Measurements from ENCODE around the gene TGFBR2.
"Not testable (repeated sequence)": the region's sequence is repeated elsewhere in the genome, so short reads cannot be mapped to it uniquely, and the experiment has no call there.

The TGFBR2 gene

GRCh38 chr3:30657914-30658313 is 51.5 kb downstream of the TGFBR2 start:
- DNase-seq (ENCODE audit: low read depth) = peak; percentile 49

- peak; percentile 83 for DNase-seq (ENCODE audit: low read depth)
Measured at GRCh38 chr3:30658328-30659052, 52.1 kb downstream of the TGFBR2 start.

GRCh38 chr3:30659270-30660130 is 53.1 kb downstream of the TGFBR2 start:
- peak; percentile 97 for DNase-seq (ENCODE audit: low read depth)

- DNase-seq (ENCODE audit: low read depth) = no peak
Measured at GRCh38 chr3:30660136-30660535, 53.7 kb downstream of the TGFBR2 start.

GRCh38 chr3:30660656-30661055 is 54.3 kb downstream of the TGFBR2 start:
- no peak for DNase-seq (ENCODE audit: low read depth)

GRCh38 chr3:30661098-30661873 is 54.9 kb downstream of the TGFBR2 start:
- no peak for DNase-seq (ENCODE audit: low read depth)

- no peak for DNase-seq (ENCODE audit: low read depth)
Measured at GRCh38 chr3:30662836-30663235, 56.4 kb downstream of the TGFBR2 start.

- no peak for DNase-seq (ENCODE audit: low read depth)
Measured at GRCh38 chr3:30663533-30664241, 57.3 kb downstream of the TGFBR2 start.

- DNase-seq (ENCODE audit: low read depth) = no peak
Measured at GRCh38 chr3:30664459-30664858, 58.1 kb downstream of the TGFBR2 start.

- DNase-seq (ENCODE audit: low read depth) = no peak
Measured at GRCh38 chr3:30664884-30665283, 58.5 kb downstream of the TGFBR2 start.

GRCh38 chr3:30665539-30665938 is 59.1 kb downstream of the TGFBR2 start:
- no peak for DNase-seq (ENCODE audit: low read depth)

GRCh38 chr3:30666572-30667279 is 60.3 kb downstream of the TGFBR2 start:
- no peak for DNase-seq (ENCODE audit: low read depth)

GRCh38 chr3:30667280-30667651 is 60.9 kb downstream of the TGFBR2 start:
- DNase-seq (ENCODE audit: low read depth) = no peak

GRCh38 chr3:30668051-30668609 is 61.7 kb downstream of the TGFBR2 start:
- no peak for DNase-seq (ENCODE audit: low read depth)

- not testable (repeated sequence) for DNase-seq (ENCODE audit: low read depth)
Measured at GRCh38 chr3:30669360-30669934, 63.0 kb downstream of the TGFBR2 start.

GRCh38 chr3:30670292-30670691 is 63.9 kb downstream of the TGFBR2 start:
- no peak for DNase-seq (ENCODE audit: low read depth)

GRCh38 chr3:30671527-30672286 is 65.3 kb downstream of the TGFBR2 start:
- no peak for DNase-seq (ENCODE audit: low read depth)

- DNase-seq (ENCODE audit: low read depth) = no peak
Measured at GRCh38 chr3:30672287-30672735, 65.9 kb downstream of the TGFBR2 start.

- no peak for DNase-seq (ENCODE audit: low read depth)
Measured at GRCh38 chr3:30672959-30673358, 66.6 kb downstream of the TGFBR2 start.
